Right lobe of liver (tissue), 4 donors: ENCODE data around the gene KIF2A.

Experiments used
- POLR2A ChIP-seq: fragments of 450-650 bp; IDR thresholded peaks from one replicate; pipeline ENCODE4 v1.6.1; 2017; ENCODE audit warnings: antibody characterized with exemption, mild to moderate bottlenecking
- TF ChIP-seq, protein P1 (sequence below), 4 donors: fragments of 200-600 bp in 3 of 4; fragments of 450-650 bp in 1 of 4; IDR thresholded peaks; one replicate each; pipeline versions ENCODE4 v1.5.1 to v1.8.0; 2016 to 2022; ENCODE audit warnings: antibody characterized with exemption in 4 of 4, mild to moderate bottlenecking in 2 of 4
- donor health status: DM: no; HTN: no; CAD: no.
- donor health status: DM: no; HTN: no; CAD: no.
- donor health status: DM: no; HTN: yes; CAD: no.

DNA sequence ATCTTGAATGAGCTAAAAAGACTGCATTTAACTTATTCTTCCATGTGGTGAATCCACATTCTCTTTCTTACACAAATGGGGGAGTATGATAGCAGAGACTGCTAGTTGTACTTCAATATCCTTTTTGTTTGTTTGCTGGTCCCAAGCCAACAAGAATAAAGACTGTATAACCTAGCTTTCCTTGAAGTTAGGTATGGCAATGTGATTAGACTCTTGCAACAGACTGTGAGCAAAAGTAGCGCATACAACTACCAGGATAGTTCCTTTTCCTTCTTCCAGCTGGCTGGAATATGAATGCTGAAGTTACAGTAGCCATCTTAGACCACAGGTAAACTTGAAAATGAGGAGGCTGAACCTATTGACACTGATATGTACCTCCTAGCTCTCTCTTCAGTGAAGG lies 17.9 kb upstream of the KIF2A start:
- TF ChIP-seq, protein P1, sequence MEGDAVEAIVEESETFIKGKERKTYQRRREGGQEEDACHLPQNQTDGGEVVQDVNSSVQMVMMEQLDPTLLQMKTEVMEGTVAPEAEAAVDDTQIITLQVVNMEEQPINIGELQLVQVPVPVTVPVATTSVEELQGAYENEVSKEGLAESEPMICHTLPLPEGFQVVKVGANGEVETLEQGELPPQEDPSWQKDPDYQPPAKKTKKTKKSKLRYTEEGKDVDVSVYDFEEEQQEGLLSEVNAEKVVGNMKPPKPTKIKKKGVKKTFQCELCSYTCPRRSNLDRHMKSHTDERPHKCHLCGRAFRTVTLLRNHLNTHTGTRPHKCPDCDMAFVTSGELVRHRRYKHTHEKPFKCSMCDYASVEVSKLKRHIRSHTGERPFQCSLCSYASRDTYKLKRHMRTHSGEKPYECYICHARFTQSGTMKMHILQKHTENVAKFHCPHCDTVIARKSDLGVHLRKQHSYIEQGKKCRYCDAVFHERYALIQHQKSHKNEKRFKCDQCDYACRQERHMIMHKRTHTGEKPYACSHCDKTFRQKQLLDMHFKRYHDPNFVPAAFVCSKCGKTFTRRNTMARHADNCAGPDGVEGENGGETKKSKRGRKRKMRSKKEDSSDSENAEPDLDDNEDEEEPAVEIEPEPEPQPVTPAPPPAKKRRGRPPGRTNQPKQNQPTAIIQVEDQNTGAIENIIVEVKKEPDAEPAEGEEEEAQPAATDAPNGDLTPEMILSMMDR (IDR thresholded peaks at IDR 0.05), result no peak
- TF ChIP-seq POLR2A, result no peak
